Fibroblast of upper back skin (primary cell): Measurements from ENCODE around the gene HCN3.
A peak's percentile ranks its signal among the peaks of the same experiment; 100 is the strongest.

ENCODE experiments used
- DNase-seq: peaks from one replicate; pipeline ENCODE4 v3.0.0-alpha.2; 2013

Gene HCN3

GRCh38 chr1:155254714-155255242 lies 22.5 kb upstream of the HCN3 start:
- no peak for DNase-seq

- peak; percentile 76 for DNase-seq
These were observed 21.8 kb upstream of the HCN3 start, which contains the start of gene ENTREP3 for GRCh38 chr1:155255243-155256007. TSS of gene ENTREP3 (minus strand) at chr1:155255483. CDS start at chr1:155254877, 606 bp downstream.

GRCh38 chr1:155256058-155256852 lies 21.0 kb upstream of the HCN3 start:
- DNase-seq = no peak

GRCh38 chr1:155260276-155260675 lies 17.0 kb upstream of the HCN3 start:
- DNase-seq = no peak

GRCh38 chr1:155261493-155261851 lies 15.8 kb upstream of the HCN3 start:
- no peak for DNase-seq

GRCh38 chr1:155261852-155262673 lies 15.2 kb upstream of the HCN3 start, which contains the start of gene SCAMP3:
TSS of gene SCAMP3 (minus strand) at chr1:155262360. CDS start at chr1:155262151, 209 bp downstream.
- DNase-seq = peak; percentile 98

- DNase-seq = no peak
These were observed 14.2 kb upstream of the HCN3 start for GRCh38 chr1:155263067-155263466.

- DNase-seq = no peak
These were observed 10.7 kb upstream of the HCN3 start for GRCh38 chr1:155266553-155266952.

GRCh38 chr1:155267373-155267772 lies 9.9 kb upstream of the HCN3 start:
- DNase-seq = no peak

GRCh38 chr1:155268630-155269029 lies 8.6 kb upstream of the HCN3 start:
- no peak for DNase-seq

- no peak for DNase-seq
These were observed 7.9 kb upstream of the HCN3 start for GRCh38 chr1:155269381-155269780.

GRCh38 chr1:155272466-155273342 lies 4.6 kb upstream of the HCN3 start:
- peak; percentile 56 for DNase-seq

- peak; percentile 95 for DNase-seq
These were observed 3.7 kb upstream of the HCN3 start, which contains the start of gene CLK2 for GRCh38 chr1:155273343-155274245. TSS of gene CLK2 (minus strand) at chr1:155273504. CDS start at chr1:155270977, 2,527 bp downstream.

- DNase-seq = peak; percentile 19
These were observed 832 bp downstream of the HCN3 start for GRCh38 chr1:155277902-155278688.

- DNase-seq = no peak
These were observed 1.5 kb downstream of the HCN3 start for GRCh38 chr1:155278689-155279160.

GRCh38 chr1:155279268-155279667 lies 2.0 kb downstream of the HCN3 start:
- DNase-seq = no peak

GRCh38 chr1:155282488-155283091 lies 5.3 kb downstream of the HCN3 start:
- no peak for DNase-seq

GRCh38 chr1:155284476-155284875 lies 7.2 kb downstream of the HCN3 start:
- DNase-seq = no peak

- DNase-seq = no peak
These were observed 7.8 kb downstream of the HCN3 start for GRCh38 chr1:155285063-155285462.
